ENCODE data around the gene CACNA1H.
A peak's percentile ranks its signal among the peaks of the same experiment; 100 is the strongest.

The CACNA1H gene

GRCh38 chr16:1129106-1129960 is 23.6 kb upstream of the CACNA1H start:
- Histone ChIP-seq H3K14ac (ENCODE audit: low read length in 2 of 2) (no peak overlapping the region), H3K4me1 (ENCODE audit: control insufficient read depth, insufficient read depth, low read depth, low read length) (no peaks in the 10 kb centered on the region), H3K27ac (ENCODE audit: low read length, poor library complexity, severe bottlenecking) (no peak overlapping the region)

GRCh38 chr16:1130382-1130781 is 22.5 kb upstream of the CACNA1H start:
- Histone ChIP-seq H3K4me2 (ENCODE audit: low read length, poor library complexity, severe bottlenecking) (no peak overlapping the region), H4K8ac (ENCODE audit: low read length) (no peak overlapping the region), H2AK5ac (ENCODE audit: low read length, severe bottlenecking) (no peak overlapping the region), H3K27ac (ENCODE audit: low read length, poor library complexity, severe bottlenecking) (no peak overlapping the region), H3K79me1 (replicated peaks; ENCODE audit: low read length, poor library complexity, severe bottlenecking) (no peaks in the 10 kb centered on the region), H3K4me1 (ENCODE audit: control insufficient read depth, insufficient read depth, low read depth, low read length) (peaks cover 6% of the 10 kb centered on the region), H3K36me3 (ENCODE audit: control insufficient read depth in 1 of 2, insufficient read depth in 2 of 2, low read depth in 1 of 2, low read length in 2 of 2) (peaks cover 0 to 2% of the 10 kb centered on the region in 2 experiments), H2BK5ac (ENCODE audit: low read depth, low read length, poor library complexity, severe bottlenecking) (no peak overlapping the region), H3K9me3 (ENCODE audit: control insufficient read depth, low read length) (no peaks in the 10 kb centered on the region), H3K27me3 (ENCODE audit: control insufficient read depth in 1 of 2, insufficient read depth in 1 of 2, low read length in 2 of 2) (peaks cover 0 to 27% of the 10 kb centered on the region in 2 experiments), H3K14ac (ENCODE audit: low read length in 2 of 2) (no peak overlapping the region), H4K91ac (ENCODE audit: low read length) (no peak overlapping the region), H2BK120ac (ENCODE audit: low read depth, low read length) (no peak overlapping the region), H2BK15ac (ENCODE audit: low read depth, poor library complexity, severe bottlenecking) (no peak overlapping the region), H2BK12ac (ENCODE audit: low read length in 2 of 2) (no peak overlapping the region), H3K9ac (ENCODE audit: low read length) (no peak overlapping the region), H2AFZ (ENCODE audit: low read depth, low read length) (no peak overlapping the region), H3K4ac (ENCODE audit: low read depth in 1 of 2, low read length in 2 of 2) (no peak overlapping the region), H3K18ac (ENCODE audit: low read depth in 1 of 2, low read length in 2 of 2) (no peak overlapping the region), H3K4me3 (ENCODE audit: insufficient read depth in 1 of 2, low read depth in 1 of 2, low read length in 2 of 2) (no peak overlapping the region), H3K23ac (ENCODE audit: low read length in 2 of 2) (no peak overlapping the region)
- 78% methylated on average over 6 of the region's 8 CpGs for WGBS
- no peak for DNase-seq

More at GRCh38 chr16:1129106-1129960, 23.6 kb upstream of the CACNA1H start:
- Histone ChIP-seq H3K9me3 (ENCODE audit: control insufficient read depth, low read length) (no peaks in the 10 kb centered on the region), H2AFZ (ENCODE audit: low read depth, low read length) (no peak overlapping the region), H3K9ac (ENCODE audit: low read length) (no peak overlapping the region), H2BK120ac (ENCODE audit: low read depth, low read length) (no peak overlapping the region), H3K79me1 (replicated peaks; ENCODE audit: low read length, poor library complexity, severe bottlenecking) (no peaks in the 10 kb centered on the region), H3K4me3 (ENCODE audit: insufficient read depth in 1 of 2, low read depth in 1 of 2, low read length in 2 of 2) (peak overlapping the region in 1 of 2 experiments; percentile 8), H3K4ac (ENCODE audit: low read depth in 1 of 2, low read length in 2 of 2) (no peak overlapping the region), H4K91ac (ENCODE audit: low read length) (no peak overlapping the region), H2BK12ac (ENCODE audit: low read length in 2 of 2) (no peak overlapping the region), H2BK5ac (ENCODE audit: low read depth, low read length, poor library complexity, severe bottlenecking) (no peak overlapping the region), H3K27me3 (ENCODE audit: control insufficient read depth in 1 of 2, insufficient read depth in 1 of 2, low read length in 2 of 2) (peaks cover 0 to 34% of the 10 kb centered on the region in 2 experiments), H2AK5ac (ENCODE audit: low read length, severe bottlenecking) (no peak overlapping the region), H4K8ac (ENCODE audit: low read length) (no peak overlapping the region), H3K23ac (ENCODE audit: low read length in 2 of 2) (no peak overlapping the region), H3K4me2 (ENCODE audit: low read length, poor library complexity, severe bottlenecking) (no peak overlapping the region), H2BK15ac (ENCODE audit: low read depth, poor library complexity, severe bottlenecking) (no peak overlapping the region), H3K18ac (ENCODE audit: low read depth in 1 of 2, low read length in 2 of 2) (no peak overlapping the region), H3K36me3 (ENCODE audit: control insufficient read depth in 1 of 2, insufficient read depth in 2 of 2, low read depth in 1 of 2, low read length in 2 of 2) (peaks cover 0 to 2% of the 10 kb centered on the region in 2 experiments)
- WGBS, result 90% methylated on average over 47 of the region's 48 CpGs
- no peak for DNase-seq

- no peak overlapping the region for H3K9ac ChIP-seq (ENCODE audit: low read length)
- no peak overlapping the region for H3K4me3 ChIP-seq (ENCODE audit: insufficient read depth in 1 of 2, low read depth in 1 of 2, low read length in 2 of 2)
- H2BK120ac ChIP-seq (ENCODE audit: low read depth, low read length), result no peak overlapping the region
- no peak overlapping the region for H2AFZ ChIP-seq (ENCODE audit: low read depth, low read length)
- H3K23ac ChIP-seq (ENCODE audit: low read length in 2 of 2), result no peak overlapping the region
- no peak overlapping the region for H4K8ac ChIP-seq (ENCODE audit: low read length)
- H2BK12ac ChIP-seq (ENCODE audit: low read length in 2 of 2), result no peak overlapping the region
- H3K4me2 ChIP-seq (ENCODE audit: low read length, poor library complexity, severe bottlenecking), result no peak overlapping the region
- H3K14ac ChIP-seq (ENCODE audit: low read length in 2 of 2), result no peak overlapping the region
- H2BK5ac ChIP-seq (ENCODE audit: low read depth, low read length, poor library complexity, severe bottlenecking), result no peak overlapping the region
- DNase-seq, result no peak
- no peaks in the 10 kb centered on the region for H3K9me3 ChIP-seq (ENCODE audit: control insufficient read depth, low read length)
- peaks cover 12% of the 10 kb centered on the region for H3K4me1 ChIP-seq (ENCODE audit: control insufficient read depth, insufficient read depth, low read depth, low read length)
- 90% methylated on average over 35 of the region's 35 CpGs for WGBS
- H3K4ac ChIP-seq (ENCODE audit: low read depth in 1 of 2, low read length in 2 of 2), result no peak overlapping the region
- H3K79me1 ChIP-seq (replicated peaks; ENCODE audit: low read length, poor library complexity, severe bottlenecking), result no peaks in the 10 kb centered on the region
- H4K91ac ChIP-seq (ENCODE audit: low read length), result no peak overlapping the region
- no peak overlapping the region for H2AK5ac ChIP-seq (ENCODE audit: low read length, severe bottlenecking)
- no peak overlapping the region for H2BK15ac ChIP-seq (ENCODE audit: low read depth, poor library complexity, severe bottlenecking)
- H3K27me3 ChIP-seq (ENCODE audit: control insufficient read depth in 1 of 2, insufficient read depth in 1 of 2, low read length in 2 of 2), result peaks cover 0 to 26% of the 10 kb centered on the region in 2 experiments
- H3K27ac ChIP-seq (ENCODE audit: low read length, poor library complexity, severe bottlenecking), result no peak overlapping the region
- H3K18ac ChIP-seq (ENCODE audit: low read depth in 1 of 2, low read length in 2 of 2), result no peak overlapping the region
- H3K36me3 ChIP-seq (ENCODE audit: control insufficient read depth in 1 of 2, insufficient read depth in 2 of 2, low read depth in 1 of 2, low read length in 2 of 2), result peaks cover 0 to 2% of the 10 kb centered on the region in 2 experiments
Measured at GRCh38 chr16:1131378-1131994, 21.4 kb upstream of the CACNA1H start.

GRCh38 chr16:1132431-1132830 is 20.5 kb upstream of the CACNA1H start:
- 85% methylated on average over 15 of the region's 15 CpGs for WGBS
- no peak overlapping the region for H2AFZ ChIP-seq (ENCODE audit: low read depth, low read length)

More at GRCh38 chr16:1132431-1132830, 20.5 kb upstream of the CACNA1H start:
- Histone ChIP-seq H3K23ac (ENCODE audit: low read length in 2 of 2) (no peak overlapping the region), H3K18ac (ENCODE audit: low read depth in 1 of 2, low read length in 2 of 2) (no peak overlapping the region), H4K8ac (ENCODE audit: low read length) (no peak overlapping the region), H3K9ac (ENCODE audit: low read length) (no peak overlapping the region), H3K14ac (ENCODE audit: low read length in 2 of 2) (no peak overlapping the region), H2BK15ac (ENCODE audit: low read depth, poor library complexity, severe bottlenecking) (no peak overlapping the region), H3K79me1 (replicated peaks; ENCODE audit: low read length, poor library complexity, severe bottlenecking) (no peaks in the 10 kb centered on the region), H3K4me1 (ENCODE audit: control insufficient read depth, insufficient read depth, low read depth, low read length) (peaks cover 12% of the 10 kb centered on the region), H3K4ac (ENCODE audit: low read depth in 1 of 2, low read length in 2 of 2) (no peak overlapping the region), H3K36me3 (ENCODE audit: control insufficient read depth in 1 of 2, insufficient read depth in 2 of 2, low read depth in 1 of 2, low read length in 2 of 2) (peaks cover 0 to 2% of the 10 kb centered on the region in 2 experiments), H2BK5ac (ENCODE audit: low read depth, low read length, poor library complexity, severe bottlenecking) (no peak overlapping the region), H3K27ac (ENCODE audit: low read length, poor library complexity, severe bottlenecking) (no peak overlapping the region), H3K4me2 (ENCODE audit: low read length, poor library complexity, severe bottlenecking) (no peak overlapping the region), H2BK120ac (ENCODE audit: low read depth, low read length) (no peak overlapping the region), H3K27me3 (ENCODE audit: control insufficient read depth in 1 of 2, insufficient read depth in 1 of 2, low read length in 2 of 2) (peaks cover 0 to 24% of the 10 kb centered on the region in 2 experiments), H2AK5ac (ENCODE audit: low read length, severe bottlenecking) (no peak overlapping the region), H2BK12ac (ENCODE audit: low read length in 2 of 2) (no peak overlapping the region), H4K91ac (ENCODE audit: low read length) (no peak overlapping the region), H3K4me3 (ENCODE audit: insufficient read depth in 1 of 2, low read depth in 1 of 2, low read length in 2 of 2) (no peak overlapping the region), H3K9me3 (ENCODE audit: control insufficient read depth, low read length) (no peaks in the 10 kb centered on the region)
- no peak for DNase-seq
